K562 (cell line): ENCODE measurements around the gene HSPA1B. TPM values are rescaled to one million over a fixed set of nuclear protein-coding genes. Genes with fewer than 3 reads are reported as not detected.
A peak's percentile ranks its signal among the peaks of the same experiment; 100 is the strongest.

Source experiments
- CBX8 ChIP-seq: fragments of 200-600 bp; sonication (generic); IDR thresholded peaks from 2 replicates; pipeline ENCODE4 v1.6.1; 2012; ENCODE audit warnings: borderline replicate concordance, mixed run types, low read depth, mild to moderate bottlenecking, moderate library complexity, mixed read lengths, low read length, control low read depth, inconsistent platforms; ENCODE audit not compliant: poor library complexity, severe bottlenecking; ENCODE audit errors: extremely low read depth
- DIDO1 ChIP-seq: fragments of 450-650 bp; IDR thresholded peaks from 2 replicates; pipeline ENCODE4 v1.6.1; 2016; ENCODE audit warnings: low read depth, missing biosample characterization, missing genetic modification characterization
- E2F6 ChIP-seq, 2 experiments: IDR thresholded peaks; 2 replicates each; pipeline ENCODE4 v1.6.1; 2011; ENCODE audit warnings: borderline replicate concordance in 1 of 2, control low read depth in 1 of 2, low read depth in 1 of 2, low read length in 1 of 2, mild to moderate bottlenecking in 1 of 2, mixed read lengths in 1 of 2, moderate library complexity in 1 of 2; ENCODE audit not compliant: insufficient read depth in 1 of 2, insufficient read length in 1 of 2, poor library complexity in 1 of 2, severe bottlenecking in 1 of 2; ENCODE audit errors: extremely low read depth in 1 of 2
- FOXK2 ChIP-seq, 2 experiments: fragments of 450-650 bp; IDR thresholded peaks in 1 of 2; conservative IDR thresholded peaks in 1 of 2; 2 replicates each; pipeline ENCODE4 v1.6.1; 2016; ENCODE audit warnings: low read depth in 2 of 2, mild to moderate bottlenecking in 1 of 2
- GTF2E2 ChIP-seq: fragments of 200-800 bp; sonication (Bioruptor generic); IDR thresholded peaks from 2 replicates; pipeline ENCODE4 v1.6.1; 2016; ENCODE audit warnings: missing genetic modification characterization, missing compliant biosample characterization
- HLTF ChIP-seq: fragments of 450-650 bp; IDR thresholded peaks from 2 replicates; pipeline ENCODE4 v1.6.1; 2016
- JUND ChIP-seq, 2 experiments: IDR thresholded peaks; 2 replicates in 1 of 2; 3 replicates in 1 of 2; pipeline ENCODE4 v1.6.1; 2011; ENCODE audit warnings: borderline replicate concordance in 2 of 2, low read depth in 2 of 2, low read length in 2 of 2, improper control_type of control experiment in 1 of 2, missing biosample characterization in 1 of 2, missing genetic modification characterization in 1 of 2, missing genetic modification reagents in 1 of 2
- MTA3 ChIP-seq: fragments of 450-650 bp; formaldehyde crosslinking; IDR thresholded peaks from 2 replicates; pipeline ENCODE4 v1.6.1; 2017; ENCODE audit warnings: mild to moderate bottlenecking, borderline replicate concordance
- MYC ChIP-seq, 2 experiments: fragments of 250-450 bp in 1 of 2; sonication (Bioruptor Pico) in 1 of 2; IDR thresholded peaks; 2 replicates each; pipeline versions ENCODE4 v1.5.1 to v1.6.1; 2012 to 2021; ENCODE audit warnings: low read depth in 2 of 2, borderline replicate concordance in 1 of 2, improper control_type of control experiment in 1 of 2, low read length in 1 of 2, mild to moderate bottlenecking in 1 of 2, moderate library complexity in 1 of 2
- PURB ChIP-seq: sonication (generic); formaldehyde crosslinking; IDR thresholded peaks from 2 replicates; pipeline ENCODE4 v1.9.0; 2021; ENCODE audit warnings: low read depth, mild to moderate bottlenecking, missing genetic modification reagents
- RUNX1 ChIP-seq: sonication (generic); IDR thresholded peaks from 2 replicates; pipeline ENCODE4 v1.6.1; 2016; ENCODE audit warnings: antibody characterized with exemption, low read depth
- SIN3A ChIP-seq, 2 experiments: fragments of 150-350 bp in 1 of 2; IDR thresholded peaks; 2 replicates each; pipeline ENCODE4 v1.6.1; 2011 to 2016; ENCODE audit warnings: borderline replicate concordance in 2 of 2, low read depth in 2 of 2, low read length in 2 of 2, mild to moderate bottlenecking in 2 of 2, moderate library complexity in 2 of 2; ENCODE audit not compliant: control insufficient read depth in 1 of 2
- SMARCB1 ChIP-seq: IDR thresholded peaks from 2 replicates; pipeline ENCODE4 v1.6.1; 2011; ENCODE audit warnings: improper control_type of control experiment, low read depth; ENCODE audit not compliant: insufficient read length
- TEAD4 ChIP-seq, 2 experiments: sonication (generic) in 1 of 2; formaldehyde crosslinking in 1 of 2; IDR thresholded peaks; 2 replicates each; pipeline versions ENCODE4 v1.6.1 to v1.8.0; 2012 to 2022; ENCODE audit warnings: borderline replicate concordance in 1 of 2, inconsistent platforms in 1 of 2, low read length in 1 of 2, mild to moderate bottlenecking in 1 of 2, missing genetic modification reagents in 1 of 2
- XRCC4 ChIP-seq: IDR thresholded peaks from one replicate; pipeline ENCODE4 v1.6.1; 2011; ENCODE audit not compliant: insufficient read depth, insufficient read length; ENCODE audit errors: extremely low read depth
- ZBTB9 ChIP-seq: fragments of 450-650 bp; formaldehyde crosslinking; IDR thresholded peaks from 2 replicates; pipeline ENCODE4 v1.4.0; 2020; ENCODE audit warnings: mild to moderate bottlenecking, moderate library complexity
- ZNF143 ChIP-seq: sonication (generic); formaldehyde crosslinking; IDR thresholded peaks from 2 replicates; pipeline ENCODE4 v1.9.0; 2022; ENCODE audit warnings: mild to moderate bottlenecking, missing genetic modification reagents
- ZNF699 ChIP-seq: fragments of 250-450 bp; sonication (Bioruptor Pico); IDR thresholded peaks from 2 replicates; pipeline ENCODE4 v1.8.0; 2021; ENCODE audit warnings: mild to moderate bottlenecking, moderate library complexity; ENCODE audit not compliant: insufficient replicate concordance
- ZNF740 ChIP-seq, 3 experiments: fragments of 200-800 bp in 1 of 3; sonication (Bioruptor generic) in 1 of 3; sonication (generic) in 1 of 3; formaldehyde crosslinking in 1 of 3; IDR thresholded peaks; 2 replicates each; pipeline versions ENCODE4 v1.6.1 to v1.8.0; 2016 to 2022; ENCODE audit warnings: mild to moderate bottlenecking in 2 of 3, missing compliant biosample characterization in 2 of 3, missing genetic modification characterization in 2 of 3, missing genetic modification reagents in 1 of 3
- ZNF77 ChIP-seq: fragments of 250-450 bp; sonication (Bioruptor Pico); IDR thresholded peaks from 2 replicates; pipeline ENCODE4 v1.5.0; 2020
- ZZZ3 ChIP-seq: fragments of 450-650 bp; IDR thresholded peaks from 2 replicates; pipeline ENCODE4 v1.6.1; 2016; ENCODE audit warnings: antibody characterized with exemption, mild to moderate bottlenecking, moderate library complexity
- polyA plus RNA-seq, 8 experiments: library from polyadenylated mRNA; depleted of rRNA in 4 of 8; stranded (reverse) in 5 of 8; unstranded in 3 of 8; fragments of >200 nt; fragmentation: Nextera tagmentation in 2 of 8; fragmentation: Illumina TruSeq in 1 of 8; extraction: Ambion mirVana in 2 of 8; extraction: Trizol in 1 of 8; gene quantifications; 2 replicates each; pipeline versions ENCODE4 v1.2.1 to v1.2.3, GENCODE V29; 2011 to 2014; ENCODE audit warnings: inconsistent platforms in 1 of 8, missing spikeins in 1 of 8
- total RNA-seq, 7 experiments: library from RNA; depleted of rRNA in 6 of 7; stranded (reverse); fragments of >200 nt in 6 of 7; fragmentation: Illumina TruSeq in 2 of 7; extraction: Trizol in 2 of 7; gene quantifications; 2 replicates each; pipeline versions ENCODE4 v1.2.1 to v1.2.3, GENCODE V29; 2011 to 2021; ENCODE audit warnings: low replicate concordance in 1 of 7

HSPA1B gene
- total and polyA plus RNA-seq, 9 of the 15 experiments (the other 6 are each of a cell fraction or from before 2014, with no cell fraction given), result 0.27 to 227 (median 51.2) TPM

GRCh38 chr6:31794866-31795615 is 32.5 kb upstream of the HSPA1B start (continued):
- TF ChIP-seq ZBTB9 (CRISPR knock-in tag) (peak; percentile 70; the same call in 1 of the 2 replicates), PURB (CRISPR knock-in tag) (no peak), ZNF77 (no peak), HLTF (peak; percentile 45; the same call in 1 of the 2 replicates), MTA3 (no peak; the same call in 1 of the 2 replicates), E2F6 (IDR thresholded peaks at IDR 0.05; ENCODE audit: borderline replicate concordance in 1 of 2, extremely low read depth in 1 of 2, insufficient read depth in 1 of 2, insufficient read length in 1 of 2, low read depth in 1 of 2, low read length in 1 of 2, poor library complexity in 1 of 2, severe bottlenecking in 1 of 2) (peak in 1 of 2 experiments; percentile 87), ZZZ3 (no peak), GTF2E2 (peak; percentile 9; the same call in 1 of the 2 replicates), MYC (IDR thresholded peaks at IDR 0.05; ENCODE audit: low read depth, low read length) (0 out of 2 replicates have a peak, but pooled peaks have one; percentile 11), MYC (CRISPR knock-in tag; IDR thresholded peaks at IDR 0.05; ENCODE audit: borderline replicate concordance, low read depth) (peak; percentile 96; the same call in 1 of the 2 replicates), DIDO1 (tag) (no peak), TEAD4 (IDR thresholded peaks at IDR 0.05; ENCODE audit: low read length) (no peak; the same call in 1 of the 2 replicates), TEAD4 (CRISPR knock-in tag; IDR thresholded peaks at IDR 0.05; ENCODE audit: borderline replicate concordance) (no peak), JUND (IDR thresholded peaks at IDR 0.05; ENCODE audit: borderline replicate concordance, low read depth, low read length) (no peak), JUND (tag; IDR thresholded peaks at IDR 0.05; ENCODE audit: borderline replicate concordance, low read depth, low read length) (no peak), FOXK2 (conservative IDR thresholded peaks at IDR 0.05 in 1 of 2, IDR thresholded peaks at IDR 0.05 in 1 of 2; ENCODE audit: low read depth in 2 of 2) (peak in 1 of 2 experiments; percentile 58; a peak in 2 of 4 replicates), CBX8 (no peak), ZNF699 (CRISPR knock-in tag) (no peak), ZNF740 (CRISPR knock-in tag; IDR thresholded peaks at IDR 0.05) (peak; percentile 44), ZNF740 (tag; IDR thresholded peaks at IDR 0.05) (no peak), SMARCB1 (no peak), RUNX1 (no peak), XRCC4 (no peak), ZNF143 (CRISPR knock-in tag) (no peak), SIN3A (IDR thresholded peaks at IDR 0.05; ENCODE audit: borderline replicate concordance in 2 of 2, control insufficient read depth in 1 of 2, low read depth in 2 of 2, low read length in 2 of 2) (no peak)
